ENCODE measurements around the gene TUBGCP2. TPM values are rescaled to one million over a fixed set of nuclear protein-coding genes. Genes with fewer than 3 reads are reported as not detected.

The TUBGCP2 gene
- total RNA-seq, 1 experiment from 2014 or later, result 35.4 TPM

DNA sequence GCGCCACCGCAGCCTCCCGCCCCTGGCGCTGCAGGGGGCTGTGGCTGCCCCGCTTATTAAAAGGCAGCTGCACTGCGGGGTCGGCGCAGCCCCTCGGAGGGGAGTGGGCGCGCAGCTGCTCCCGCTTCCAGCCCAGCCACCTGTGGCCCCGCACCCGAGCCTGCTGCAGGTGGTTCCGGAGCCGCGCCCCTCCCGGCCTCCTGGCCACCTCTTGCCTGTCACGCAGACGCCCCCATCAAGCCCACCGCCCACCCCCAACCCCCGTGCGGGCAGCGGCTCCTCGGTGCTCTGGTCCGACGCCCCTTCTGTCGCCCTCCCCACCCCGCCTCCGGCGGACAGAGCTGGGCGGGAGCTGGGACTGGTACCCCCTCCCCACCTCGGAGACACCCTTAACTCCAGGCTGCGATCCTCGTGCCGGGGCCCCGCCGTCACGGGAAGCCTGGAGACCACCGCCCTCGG lies 27.5 kb upstream of the TUBGCP2 start:
- Histone ChIP-seq H3K27ac (ENCODE audit: low read depth, low read length) (no peak overlapping the region), H3K9me3 (ENCODE audit: control insufficient read depth in 1 of 2, insufficient read depth in 1 of 2, low read depth in 1 of 2, low read length in 2 of 2) (no peaks in the 10 kb centered on the region), H3K79me2 (ENCODE audit: insufficient read depth, low read length) (no peaks in the 10 kb centered on the region), H3K4me3 (replicated peaks in 1 of 2; ENCODE audit: low read depth in 1 of 2, low read length in 2 of 2) (no peak overlapping the region), H4K20me1 (ENCODE audit: insufficient read depth) (no peaks in the 10 kb centered on the region), H3K9me2 (ENCODE audit: insufficient read depth) (no peaks in the 10 kb centered on the region), H2AFZ (ENCODE audit: low read depth, low read length, poor library complexity, severe bottlenecking) (no peak overlapping the region), H3K4me1 (ENCODE audit: control insufficient read depth in 1 of 2, insufficient read depth in 2 of 2, low read length in 2 of 2) (no peaks in the 10 kb centered on the region), H3K4me2 (ENCODE audit: low read length) (no peak overlapping the region), H3K9ac (ENCODE audit: low read length) (no peak overlapping the region), H3K27me3 (ENCODE audit: insufficient read depth, low read length) (no peaks in the 10 kb centered on the region), H3K36me3 (ENCODE audit: control insufficient read depth in 1 of 2, insufficient read depth in 2 of 2, low read length in 2 of 2) (no peaks in the 10 kb centered on the region)
- ChIA-PET POLR2A (no interaction called here), CTCF (no interaction called here), RAD21 (ENCODE audit: low non-redundant PET in 1 of 2, low total read pairs in 2 of 2, uncharacterized antibody in 2 of 2, unreplicated experiment in 2 of 2) (no interaction called here)
- TF ChIP-seq FOSL1 (IDR thresholded peaks at IDR 0.05; ENCODE audit: low read depth) (no peak), ZFX (IDR thresholded peaks at IDR 0.05) (no peak), POLR2AphosphoS5 (IDR thresholded peaks at IDR 0.05; ENCODE audit: low read depth, low read length) (no peak), EGR1 (IDR thresholded peaks at IDR 0.05; ENCODE audit: low read depth) (no peak), JUND (IDR thresholded peaks at IDR 0.05) (no peak), CBX3 (IDR thresholded peaks at IDR 0.05; ENCODE audit: low read depth) (no peak), TCF7L2 (IDR thresholded peaks at IDR 0.05; ENCODE audit: borderline replicate concordance, extremely low read depth, insufficient read depth, insufficient read length) (no peak), RAD21 (IDR thresholded peaks at IDR 0.05; ENCODE audit: low read depth) (no peak), ELF1 (IDR thresholded peaks at IDR 0.05; ENCODE audit: borderline replicate concordance, low read depth) (no peak), SIN3A (IDR thresholded peaks at IDR 0.05; ENCODE audit: low read depth) (no peak), SP1 (IDR thresholded peaks at IDR 0.05; ENCODE audit: low read depth) (no peak), EZH2 (IDR thresholded peaks at IDR 0.05) (no peak), SRF (IDR thresholded peaks at IDR 0.05; ENCODE audit: low read depth) (no peak), YY1 (IDR thresholded peaks at IDR 0.05; ENCODE audit: extremely low read depth, insufficient replicate concordance, low read depth, low read length) (no peak), ZNF274 (IDR thresholded peaks at IDR 0.05; ENCODE audit: low read depth, low read length) (no peak), EZH2phosphoT487 (IDR thresholded peaks at IDR 0.05; ENCODE audit: borderline replicate concordance) (no peak)
- TF ChIP-seq, protein P1, sequence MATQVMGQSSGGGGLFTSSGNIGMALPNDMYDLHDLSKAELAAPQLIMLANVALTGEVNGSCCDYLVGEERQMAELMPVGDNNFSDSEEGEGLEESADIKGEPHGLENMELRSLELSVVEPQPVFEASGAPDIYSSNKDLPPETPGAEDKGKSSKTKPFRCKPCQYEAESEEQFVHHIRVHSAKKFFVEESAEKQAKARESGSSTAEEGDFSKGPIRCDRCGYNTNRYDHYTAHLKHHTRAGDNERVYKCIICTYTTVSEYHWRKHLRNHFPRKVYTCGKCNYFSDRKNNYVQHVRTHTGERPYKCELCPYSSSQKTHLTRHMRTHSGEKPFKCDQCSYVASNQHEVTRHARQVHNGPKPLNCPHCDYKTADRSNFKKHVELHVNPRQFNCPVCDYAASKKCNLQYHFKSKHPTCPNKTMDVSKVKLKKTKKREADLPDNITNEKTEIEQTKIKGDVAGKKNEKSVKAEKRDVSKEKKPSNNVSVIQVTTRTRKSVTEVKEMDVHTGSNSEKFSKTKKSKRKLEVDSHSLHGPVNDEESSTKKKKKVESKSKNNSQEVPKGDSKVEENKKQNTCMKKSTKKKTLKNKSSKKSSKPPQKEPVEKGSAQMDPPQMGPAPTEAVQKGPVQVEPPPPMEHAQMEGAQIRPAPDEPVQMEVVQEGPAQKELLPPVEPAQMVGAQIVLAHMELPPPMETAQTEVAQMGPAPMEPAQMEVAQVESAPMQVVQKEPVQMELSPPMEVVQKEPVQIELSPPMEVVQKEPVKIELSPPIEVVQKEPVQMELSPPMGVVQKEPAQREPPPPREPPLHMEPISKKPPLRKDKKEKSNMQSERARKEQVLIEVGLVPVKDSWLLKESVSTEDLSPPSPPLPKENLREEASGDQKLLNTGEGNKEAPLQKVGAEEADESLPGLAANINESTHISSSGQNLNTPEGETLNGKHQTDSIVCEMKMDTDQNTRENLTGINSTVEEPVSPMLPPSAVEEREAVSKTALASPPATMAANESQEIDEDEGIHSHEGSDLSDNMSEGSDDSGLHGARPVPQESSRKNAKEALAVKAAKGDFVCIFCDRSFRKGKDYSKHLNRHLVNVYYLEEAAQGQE (IDR thresholded peaks at IDR 0.05; ENCODE audit: low read depth), result no peak
- TF ChIP-seq, protein P2, sequence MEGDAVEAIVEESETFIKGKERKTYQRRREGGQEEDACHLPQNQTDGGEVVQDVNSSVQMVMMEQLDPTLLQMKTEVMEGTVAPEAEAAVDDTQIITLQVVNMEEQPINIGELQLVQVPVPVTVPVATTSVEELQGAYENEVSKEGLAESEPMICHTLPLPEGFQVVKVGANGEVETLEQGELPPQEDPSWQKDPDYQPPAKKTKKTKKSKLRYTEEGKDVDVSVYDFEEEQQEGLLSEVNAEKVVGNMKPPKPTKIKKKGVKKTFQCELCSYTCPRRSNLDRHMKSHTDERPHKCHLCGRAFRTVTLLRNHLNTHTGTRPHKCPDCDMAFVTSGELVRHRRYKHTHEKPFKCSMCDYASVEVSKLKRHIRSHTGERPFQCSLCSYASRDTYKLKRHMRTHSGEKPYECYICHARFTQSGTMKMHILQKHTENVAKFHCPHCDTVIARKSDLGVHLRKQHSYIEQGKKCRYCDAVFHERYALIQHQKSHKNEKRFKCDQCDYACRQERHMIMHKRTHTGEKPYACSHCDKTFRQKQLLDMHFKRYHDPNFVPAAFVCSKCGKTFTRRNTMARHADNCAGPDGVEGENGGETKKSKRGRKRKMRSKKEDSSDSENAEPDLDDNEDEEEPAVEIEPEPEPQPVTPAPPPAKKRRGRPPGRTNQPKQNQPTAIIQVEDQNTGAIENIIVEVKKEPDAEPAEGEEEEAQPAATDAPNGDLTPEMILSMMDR (IDR thresholded peaks at IDR 0.05 in 2 of 3, conservative IDR thresholded peaks at IDR 0.05 in 1 of 3; ENCODE audit: borderline replicate concordance in 1 of 3, insufficient read depth in 1 of 3, low read depth in 2 of 3, low read length in 2 of 3), result no peak
- TF ChIP-seq, protein P3, sequence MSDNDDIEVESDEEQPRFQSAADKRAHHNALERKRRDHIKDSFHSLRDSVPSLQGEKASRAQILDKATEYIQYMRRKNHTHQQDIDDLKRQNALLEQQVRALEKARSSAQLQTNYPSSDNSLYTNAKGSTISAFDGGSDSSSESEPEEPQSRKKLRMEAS (IDR thresholded peaks at IDR 0.05), result no peak
- TF ChIP-seq, protein P4, sequence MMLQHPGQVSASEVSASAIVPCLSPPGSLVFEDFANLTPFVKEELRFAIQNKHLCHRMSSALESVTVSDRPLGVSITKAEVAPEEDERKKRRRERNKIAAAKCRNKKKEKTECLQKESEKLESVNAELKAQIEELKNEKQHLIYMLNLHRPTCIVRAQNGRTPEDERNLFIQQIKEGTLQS (IDR thresholded peaks at IDR 0.05), result no peak
- ATAC-seq, result no peak
- no peak for DNase-seq (ENCODE audit: low read depth, low spot score)
- intact Hi-C loops (cut with micrococcal nuclease), result no loop called here
- BruUV-seq (replicated peaks), result no TSS peak
